ENCODE results near the gene GNB4.

DNA sequence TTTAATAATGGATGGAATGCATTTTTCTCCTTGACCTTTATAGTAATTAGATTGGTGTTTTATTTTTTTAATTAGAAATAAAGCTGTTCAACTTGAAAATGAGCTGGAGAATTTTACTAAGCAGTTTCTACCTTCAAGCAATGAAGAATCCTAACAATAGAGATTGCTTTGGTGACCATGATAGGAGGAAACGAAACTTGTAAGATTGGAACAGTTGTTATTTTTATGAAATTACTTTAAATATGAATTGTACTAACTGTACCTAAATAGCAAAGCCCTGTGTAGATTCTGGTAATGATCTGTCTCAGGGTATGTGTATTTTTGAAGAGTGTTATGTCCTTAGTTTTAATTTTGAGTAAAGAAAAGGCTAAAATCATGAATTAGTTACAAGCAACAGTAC is 59.4 kb downstream of the GNB4 start:
- TF ChIP-seq POLR2AphosphoS5 (IDR thresholded peaks at IDR 0.05; ENCODE audit: low read depth, low read length) (no peak), SIN3A (IDR thresholded peaks at IDR 0.05; ENCODE audit: borderline replicate concordance, low read depth, low read length) (no peak), RXRA (IDR thresholded peaks at IDR 0.05; ENCODE audit: borderline replicate concordance, low read depth) (no peak)
- TF ChIP-seq, protein P1, sequence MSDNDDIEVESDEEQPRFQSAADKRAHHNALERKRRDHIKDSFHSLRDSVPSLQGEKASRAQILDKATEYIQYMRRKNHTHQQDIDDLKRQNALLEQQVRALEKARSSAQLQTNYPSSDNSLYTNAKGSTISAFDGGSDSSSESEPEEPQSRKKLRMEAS (IDR thresholded peaks at IDR 0.05; ENCODE audit: low read depth): no peak
- TF ChIP-seq, protein P2, sequence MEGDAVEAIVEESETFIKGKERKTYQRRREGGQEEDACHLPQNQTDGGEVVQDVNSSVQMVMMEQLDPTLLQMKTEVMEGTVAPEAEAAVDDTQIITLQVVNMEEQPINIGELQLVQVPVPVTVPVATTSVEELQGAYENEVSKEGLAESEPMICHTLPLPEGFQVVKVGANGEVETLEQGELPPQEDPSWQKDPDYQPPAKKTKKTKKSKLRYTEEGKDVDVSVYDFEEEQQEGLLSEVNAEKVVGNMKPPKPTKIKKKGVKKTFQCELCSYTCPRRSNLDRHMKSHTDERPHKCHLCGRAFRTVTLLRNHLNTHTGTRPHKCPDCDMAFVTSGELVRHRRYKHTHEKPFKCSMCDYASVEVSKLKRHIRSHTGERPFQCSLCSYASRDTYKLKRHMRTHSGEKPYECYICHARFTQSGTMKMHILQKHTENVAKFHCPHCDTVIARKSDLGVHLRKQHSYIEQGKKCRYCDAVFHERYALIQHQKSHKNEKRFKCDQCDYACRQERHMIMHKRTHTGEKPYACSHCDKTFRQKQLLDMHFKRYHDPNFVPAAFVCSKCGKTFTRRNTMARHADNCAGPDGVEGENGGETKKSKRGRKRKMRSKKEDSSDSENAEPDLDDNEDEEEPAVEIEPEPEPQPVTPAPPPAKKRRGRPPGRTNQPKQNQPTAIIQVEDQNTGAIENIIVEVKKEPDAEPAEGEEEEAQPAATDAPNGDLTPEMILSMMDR (IDR thresholded peaks at IDR 0.05): no peak
